Activated naive CD4-positive, alpha-beta T cell treated with anti-CD3 and anti-CD28 coated beads for 36 hours (primary cell): ENCODE measurements around the gene ARHGEF11. TPM values are rescaled to one million over a fixed set of nuclear protein-coding genes. Genes with fewer than 3 reads are reported as not detected.

Experiments
- microRNA-seq: library from miRNA; unstranded; fragments of <30 nt; microRNA quantifications from one replicate; pipeline ENCODE4 v1.2.0, GENCODE V29; 2022; ENCODE audit warnings: borderline microRNAs expressed, borderline replicate concordance
- total RNA-seq, 2 experiments: library from RNA; stranded (reverse); gene quantifications; one replicate each; pipeline ENCODE4 v1.2.3, GENCODE V29; 2021

The ARHGEF11 gene
- total RNA-seq, 2 experiments from 2014 or later = 3.2 to 3.4 TPM

Small RNA genes lying within 50 kb of the gene (microRNA-seq; reads per million reads assigned to microRNA genes)
- gene MIR765 = not detected

Other genes starting within 250 kb of the ARHGEF11 start
- gene SH2D2A, start 228.9 kb downstream of the ARHGEF11 start, total RNA-seq = 100 to 1,000 TPM; 134 to 138 TPM
- not detected for gene INSRR, start 186.6 kb downstream of the ARHGEF11 start, total RNA-seq
- gene NTRK1, start 184.9 kb downstream of the ARHGEF11 start, total RNA-seq = under 1 TPM in 1 of 2 experiments, not detected in 1; 0.67 TPM
- gene PEAR1, start 152.0 kb downstream of the ARHGEF11 start, total RNA-seq = not detected
- not detected for gene LRRC71, start 125.1 kb downstream of the ARHGEF11 start, total RNA-seq
- not detected for gene ETV3L, start 54.1 kb upstream of the ARHGEF11 start, total RNA-seq
- gene ETV3, start 92.7 kb upstream of the ARHGEF11 start, total RNA-seq = 10 to 100 TPM; 23.2 to 23.3 TPM